Measurements from ENCODE around the gene UTP11. TPM values are rescaled to one million over a fixed set of nuclear protein-coding genes. Genes with fewer than 3 reads are reported as not detected.

UTP11 gene
- total RNA-seq, 1 experiment from 2014 or later, result 48.1 TPM

DNA sequence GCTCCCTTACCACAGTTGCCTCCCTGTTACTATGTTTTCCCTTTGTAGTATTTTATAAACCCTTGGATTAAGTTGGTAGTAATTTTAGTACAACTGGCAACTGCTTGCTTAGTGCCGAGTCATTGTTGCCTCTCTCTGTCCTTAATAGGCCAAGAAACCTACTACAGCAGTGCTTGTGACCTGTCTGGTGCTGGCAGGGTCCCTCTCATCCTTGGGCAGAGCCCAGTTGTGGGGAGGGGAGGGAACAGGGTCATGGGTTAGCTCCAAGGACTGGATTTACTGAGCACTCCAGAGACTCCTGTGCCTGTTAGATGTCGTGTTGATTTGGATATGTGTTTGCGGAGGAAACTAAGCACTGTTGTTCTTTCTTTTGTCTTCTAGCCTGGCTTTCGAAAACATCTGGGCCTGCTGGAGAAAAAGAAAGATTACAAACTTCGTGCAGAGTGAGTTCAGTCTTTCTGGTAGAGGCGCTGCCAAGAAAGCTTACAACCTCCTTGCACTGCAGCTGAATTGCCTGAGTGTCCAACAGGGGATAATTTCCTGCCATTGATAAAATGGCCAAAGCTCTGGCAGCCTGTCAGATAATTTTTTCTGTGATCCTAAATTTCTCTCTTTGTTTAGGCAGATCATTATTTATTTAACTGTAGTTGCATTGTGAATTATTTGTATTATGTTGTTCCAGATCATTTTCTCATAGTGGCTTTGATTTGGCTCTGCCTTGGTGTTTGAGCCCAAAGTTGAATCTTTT lies 3.6 kb downstream of the UTP11 start:
- 0 out of 2 replicates have a peak, but pooled peaks cover 4% of the 10 kb centered on the region for H4K20me1 ChIP-seq (ENCODE audit: low read length)
- no peak overlapping the region for H3K4me3 ChIP-seq (ENCODE audit: low read length)
- DNase-seq (no peak), ATAC-seq (no peak)
- peaks cover 48% of the 10 kb centered on the region for H3K79me2 ChIP-seq (ENCODE audit: low read length)
- intact Hi-C loops (cut with micrococcal nuclease), result no loop called here
- H2AFZ ChIP-seq (ENCODE audit: low read length), result no peak overlapping the region
- H3K9me2 ChIP-seq (replicated peaks; ENCODE audit: low read length), result no peaks in the 10 kb centered on the region
- no TSS peak for BruUV-seq (replicated peaks)
- H3K27me3 ChIP-seq (ENCODE audit: low read length), result no peaks in the 10 kb centered on the region
- H3K27ac ChIP-seq (ENCODE audit: low read length), result 0 out of 2 replicates have a peak overlapping the region, but pooled peaks have one; percentile 4
- peaks cover 52% of the 10 kb centered on the region for H3K36me3 ChIP-seq (ENCODE audit: low read depth, low read length)
- POLR2A ChIA-PET (ENCODE audit: unreplicated experiment), result no interaction called here
- no peak for TF ChIP-seq EZH2phosphoT487 (IDR thresholded peaks at IDR 0.05; ENCODE audit: borderline replicate concordance, low read length)
- TF ChIP-seq CTCF (conservative IDR thresholded peaks at IDR 0.05; ENCODE audit: low read depth, low read length), result no peak
- no peak for TF ChIP-seq EZH2 (IDR thresholded peaks at IDR 0.05; ENCODE audit: low read length, unreplicated experiment)
- H3K4me1 ChIP-seq (ENCODE audit: insufficient read depth, low read length), result peaks cover 6% of the 10 kb centered on the region
- H3F3A ChIP-seq (ENCODE audit: low read length, unreplicated experiment), result no peaks in the 10 kb centered on the region
- CTCF ChIA-PET, result interaction anchor here (0.6 kb wide), 1 partner anchor 22 kb away, joined by 4 read pairs; no protein-coding TSS in a partner anchor
- no peak overlapping the region for H3K4me2 ChIP-seq (ENCODE audit: low read length)
- no peaks in the 10 kb centered on the region for H3K9me3 ChIP-seq (ENCODE audit: low read length)
- no peak overlapping the region for H3K9ac ChIP-seq (ENCODE audit: low read length)

DNA sequence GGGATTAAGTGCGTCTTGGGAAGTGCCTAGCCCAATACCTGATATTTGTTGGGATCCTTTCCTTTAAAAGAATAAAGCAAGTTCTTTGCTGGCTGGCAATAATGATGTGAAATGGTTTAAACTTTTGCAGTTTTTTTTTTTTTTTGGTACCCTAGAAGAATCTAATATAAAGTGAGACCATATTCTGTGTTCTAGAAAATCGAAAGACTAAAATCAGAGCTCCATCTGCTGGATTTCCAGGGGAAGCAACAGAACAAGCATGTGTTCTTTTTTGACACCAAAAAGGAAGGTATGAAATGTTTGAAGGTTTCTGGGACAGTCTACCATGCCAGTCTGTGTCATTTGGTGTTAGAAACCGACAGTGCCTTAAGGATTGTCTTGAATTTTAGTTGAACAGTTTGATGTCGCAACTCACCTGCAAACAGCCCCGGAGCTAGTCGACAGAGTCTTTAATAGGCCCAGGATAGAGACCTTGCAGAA lies 6.4 kb downstream of the UTP11 start:
- H3K4me2 ChIP-seq (ENCODE audit: low read length), result no peak overlapping the region
- ATAC-seq, result peak; percentile 37; the same call in 1 of the 2 replicates
- 0 out of 2 replicates have a peak, but pooled peaks cover 3% of the 10 kb centered on the region for H4K20me1 ChIP-seq (ENCODE audit: low read length)
- BruUV-seq (replicated peaks), result no TSS peak
- no peak for TF ChIP-seq EZH2 (IDR thresholded peaks at IDR 0.05; ENCODE audit: low read length, unreplicated experiment)
- TF ChIP-seq CTCF (conservative IDR thresholded peaks at IDR 0.05; ENCODE audit: low read depth, low read length), result peak; percentile 74
- TF ChIP-seq EZH2phosphoT487 (IDR thresholded peaks at IDR 0.05; ENCODE audit: borderline replicate concordance, low read length), result no peak
- no peak overlapping the region for H3K9ac ChIP-seq (ENCODE audit: low read length)
- H3K36me3 ChIP-seq (ENCODE audit: low read depth, low read length), result peaks cover 69% of the 10 kb centered on the region
- ChIA-PET CTCF (interaction anchor here (0.6 to 0.8 kb wide), 5 partner anchors 8 to 143 kb away, joined by 3 to 12 read pairs (median 5); partner anchors contain the start of gene SF3A3), POLR2A (ENCODE audit: unreplicated experiment) (interaction anchor here (0.6 kb wide), 1 partner anchor 174 kb away, joined by 3 read pairs; no protein-coding TSS in a partner anchor)
- intact Hi-C loops (cut with micrococcal nuclease), result no loop called here
- no peaks in the 10 kb centered on the region for H3K9me3 ChIP-seq (ENCODE audit: low read length)
- peaks cover 34% of the 10 kb centered on the region for H3K79me2 ChIP-seq (ENCODE audit: low read length)
- H2AFZ ChIP-seq (ENCODE audit: low read length), result no peak overlapping the region
- H3K4me3 ChIP-seq (ENCODE audit: low read length), result no peak overlapping the region
- H3K27ac ChIP-seq (ENCODE audit: low read length), result no peak overlapping the region
- peaks cover 3% of the 10 kb centered on the region for H3K4me1 ChIP-seq (ENCODE audit: insufficient read depth, low read length)
- H3K27me3 ChIP-seq (ENCODE audit: low read length), result no peaks in the 10 kb centered on the region
- no peaks in the 10 kb centered on the region for H3K9me2 ChIP-seq (replicated peaks; ENCODE audit: low read length)
- H3F3A ChIP-seq (ENCODE audit: low read length, unreplicated experiment), result no peaks in the 10 kb centered on the region
- DNase-seq, result peak; percentile 42

DNA sequence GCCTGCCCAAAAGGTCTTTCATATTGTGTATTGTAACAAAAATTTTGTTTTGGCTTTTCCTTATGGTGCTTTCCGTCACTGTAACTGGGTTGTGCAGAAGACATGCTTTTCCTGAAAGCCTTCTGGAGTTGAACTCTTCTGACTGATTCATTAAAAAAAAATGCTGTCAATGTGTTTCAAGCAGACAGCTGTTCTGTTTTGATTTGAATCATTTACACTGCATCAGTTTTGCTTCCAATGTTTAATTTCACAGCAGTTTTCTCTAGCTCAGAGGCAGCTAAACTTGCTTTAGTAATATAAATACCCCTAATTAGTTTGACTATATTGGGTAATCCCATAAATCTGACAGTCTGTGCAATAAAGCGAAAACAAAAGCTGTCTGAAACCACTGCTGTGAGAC lies 7.9 kb downstream of the UTP11 start:
- POLR2A ChIA-PET (ENCODE audit: unreplicated experiment), result no interaction called here

More for the DNA sequence above, 7.9 kb downstream of the UTP11 start:
- DNase-seq (no peak), ATAC-seq (no peak)
- no peak overlapping the region for H2AFZ ChIP-seq (ENCODE audit: low read length)
- CTCF ChIA-PET, result no interaction called here
- no peaks in the 10 kb centered on the region for H3K27me3 ChIP-seq (ENCODE audit: low read length)
- H3K27ac ChIP-seq (ENCODE audit: low read length), result no peak overlapping the region
- no peak overlapping the region for H3K9ac ChIP-seq (ENCODE audit: low read length)
- H4K20me1 ChIP-seq (ENCODE audit: low read length), result no peaks in the 10 kb centered on the region
- H3K9me3 ChIP-seq (ENCODE audit: low read length), result no peaks in the 10 kb centered on the region
- H3F3A ChIP-seq (ENCODE audit: low read length, unreplicated experiment), result no peaks in the 10 kb centered on the region
- peaks cover 74% of the 10 kb centered on the region for H3K36me3 ChIP-seq (ENCODE audit: low read depth, low read length)
- no peaks in the 10 kb centered on the region for H3K4me1 ChIP-seq (ENCODE audit: insufficient read depth, low read length)
- no peaks in the 10 kb centered on the region for H3K9me2 ChIP-seq (replicated peaks; ENCODE audit: low read length)
- no peak overlapping the region for H3K4me3 ChIP-seq (ENCODE audit: low read length)
- intact Hi-C loops (cut with micrococcal nuclease), result no loop called here
- no TSS peak for BruUV-seq (replicated peaks)
- TF ChIP-seq EZH2phosphoT487 (IDR thresholded peaks at IDR 0.05; ENCODE audit: borderline replicate concordance, low read length) (no peak), CTCF (conservative IDR thresholded peaks at IDR 0.05; ENCODE audit: low read depth, low read length) (no peak), EZH2 (IDR thresholded peaks at IDR 0.05; ENCODE audit: low read length, unreplicated experiment) (no peak)
- no peak overlapping the region for H3K4me2 ChIP-seq (ENCODE audit: low read length)
- peaks cover 20% of the 10 kb centered on the region for H3K79me2 ChIP-seq (ENCODE audit: low read length)
